K562 (cell line): ENCODE measurements around the gene FOXA3. TPM values are rescaled to one million over a fixed set of nuclear protein-coding genes. Genes with fewer than 3 reads are reported as not detected.
A peak's percentile ranks its signal among the peaks of the same experiment; 100 is the strongest.

ENCODE experiments used
- ATAC-seq: fragments of 200-7000 bp; cut with Tn5 transposase; 3 replicates; pipeline ENCODE4 v1.9.1; 2020; ENCODE audit warnings: moderate library complexity
- BruUV-seq: library from RNA; stranded (reverse); fragments of 400-500 nt; replicated peaks from 2 replicates; lab custom pipeline; 2021; lab: Mats Ljungman, UMichigan
- CTCF ChIA-PET: fragments of 300-600 bp; formaldehyde crosslinking; extraction: SDS; loops from one replicate; lab custom pipeline; 2021; ENCODE audit warnings: low intra/inter-chr PET ratio; lab: Yijun Ruan, JAX
- POLR2A ChIA-PET: fragments of 300-600, 350-650 bp; sonication (Branson Sonifier 250); formaldehyde crosslinking; extraction: SDS; loops from one replicate; lab custom pipeline; 2021; ENCODE audit warnings: antibody characterized with exemption, inconsistent platforms; lab: Yijun Ruan, JAX
- DNase-seq, 4 experiments: peaks; one replicate each; pipeline versions ENCODE4 v3.0.0 to v3.0.0-alpha.2; 2011 to 2018; ENCODE audit warnings: low spot score in 3 of 4, mixed read lengths in 3 of 4; ENCODE audit errors: extremely low read depth in 1 of 4
- FAIRE-seq: peaks from 2 replicates; lab custom pipeline; 2011; peaks lifted over from hg19 to GRCh38; lab: Jason Lieb, UNC
- H2AFZ ChIP-seq: 2 replicates; pipeline ENCODE4 v1.6.0; 2011; ENCODE audit warnings: low read depth, low read length, control low read depth, inconsistent platforms
- H3K27ac ChIP-seq: fragments of 200-600 bp; 3 replicates; pipeline ENCODE4 v1.8.0; 2011; ENCODE audit warnings: low read depth, mild to moderate bottlenecking, control low read depth, inconsistent platforms, low read length, moderate library complexity, mixed read lengths; ENCODE audit errors: extremely low read depth
- H3K27me3 ChIP-seq, 2 experiments: fragments of 300-600 bp in 1 of 2; 2 replicates in 1 of 2; 3 replicates in 1 of 2; pipeline versions ENCODE4 v1.6.0 to v1.8.0; 2011; ENCODE audit warnings: inconsistent platforms in 2 of 2, low read length in 2 of 2, mild to moderate bottlenecking in 1 of 2, mixed read lengths in 1 of 2, moderate library complexity in 1 of 2; ENCODE audit not compliant: control insufficient read depth in 2 of 2, insufficient read depth in 2 of 2
- H3K36me3 ChIP-seq: fragments of 300-600 bp; 3 replicates; pipeline ENCODE4 v1.8.0; 2011; ENCODE audit warnings: mild to moderate bottlenecking, low read length, inconsistent platforms; ENCODE audit not compliant: control insufficient read depth, insufficient read depth
- H3K4me1 ChIP-seq, 2 experiments: fragments of 200-600 bp in 1 of 2; replicated peaks in 1 of 2; 2 replicates in 1 of 2; 3 replicates in 1 of 2; pipeline versions ENCODE4 v1.5.1 to v1.8.0; 2011; ENCODE audit warnings: inconsistent platforms in 2 of 2, low read length in 2 of 2, mild to moderate bottlenecking in 1 of 2, mixed read lengths in 1 of 2, moderate library complexity in 1 of 2; ENCODE audit not compliant: control insufficient read depth in 2 of 2, insufficient read depth in 2 of 2
- H3K4me2 ChIP-seq: 2 replicates; pipeline ENCODE4 v1.6.1; 2011; ENCODE audit warnings: low read length, control low read depth, inconsistent platforms, mixed read lengths; ENCODE audit not compliant: insufficient read depth
- H3K4me3 ChIP-seq: fragments of 200-600 bp; sonication (generic), shearing (Covaris generic); 2 replicates; pipeline ENCODE4 v1.5.1; 2016; ENCODE audit warnings: control low read depth, inconsistent platforms
- H3K79me2 ChIP-seq: fragments of 200-600 bp; 3 replicates; pipeline ENCODE4 v1.8.0; 2011; ENCODE audit warnings: low read length, inconsistent platforms; ENCODE audit not compliant: control insufficient read depth, insufficient read depth
- H3K9ac ChIP-seq, 2 experiments: 2 replicates each; pipeline versions ENCODE4 v1.6.0 to v1.6.1; 2011; ENCODE audit warnings: low read depth in 2 of 2, low read length in 2 of 2, control low read depth in 1 of 2, inconsistent platforms in 1 of 2, mild to moderate bottlenecking in 1 of 2, mixed read lengths in 1 of 2; ENCODE audit not compliant: insufficient read depth in 1 of 2
- H3K9me1 ChIP-seq: one replicate; pipeline ENCODE4 v1.6.0; 2011; ENCODE audit warnings: inconsistent platforms, mild to moderate bottlenecking, low read length, moderate library complexity; ENCODE audit not compliant: control insufficient read depth, insufficient read depth
- H3K9me3 ChIP-seq: replicated peaks from 2 replicates; pipeline ENCODE4 v1.5.1; 2011; ENCODE audit warnings: low read depth, low read length, inconsistent platforms; ENCODE audit not compliant: control insufficient read depth, insufficient read depth
- H4K20me1 ChIP-seq: replicated peaks from 2 replicates; pipeline ENCODE4 v1.6.1; 2011; ENCODE audit warnings: low read length, inconsistent platforms, mixed read lengths; ENCODE audit not compliant: control insufficient read depth, insufficient read depth
- CBX1 ChIP-seq: sonication (generic); IDR thresholded peaks from 2 replicates; pipeline ENCODE4 v1.6.1; 2016; ENCODE audit warnings: antibody characterized with exemption, low read depth, mild to moderate bottlenecking
- EP300 ChIP-seq: IDR thresholded peaks from 2 replicates; pipeline ENCODE4 v1.6.1; 2012; ENCODE audit warnings: low read length, improper control_type of control experiment
- IFI16 ChIP-seq: fragments of 250-450 bp; sonication (Bioruptor Pico); IDR thresholded peaks from 2 replicates; pipeline ENCODE4 v2.1.2; 2022; ENCODE audit warnings: mild to moderate bottlenecking, inconsistent platforms
- POLR2G ChIP-seq: fragments of 200-400 bp; formaldehyde crosslinking; IDR thresholded peaks from 2 replicates; pipeline ENCODE4 v1.6.1; 2017; ENCODE audit warnings: low read depth, mild to moderate bottlenecking, antibody characterized with exemption, low read length, moderate library complexity
- SAFB2 ChIP-seq: fragments of 200-400 bp; formaldehyde crosslinking; IDR thresholded peaks from 2 replicates; pipeline ENCODE4 v1.6.1; 2018; ENCODE audit warnings: borderline replicate concordance, low read length, low read depth, moderate library complexity; ENCODE audit not compliant: severe bottlenecking
- THAP12 ChIP-seq: fragments of 250-450 bp; sonication (Bioruptor Pico); IDR thresholded peaks from 2 replicates; pipeline ENCODE4 v1.9.0; 2021; ENCODE audit warnings: mild to moderate bottlenecking, inconsistent platforms
- ZBTB40 ChIP-seq, 2 experiments: fragments of 450-650 bp in 1 of 2; sonication (generic) in 1 of 2; formaldehyde crosslinking in 1 of 2; IDR thresholded peaks; 2 replicates each; pipeline versions ENCODE4 v1.7.1 to v1.9.0; 2016 to 2022; ENCODE audit warnings: inconsistent platforms in 1 of 2, mild to moderate bottlenecking in 1 of 2, missing genetic modification reagents in 1 of 2
- ZNF121 ChIP-seq: sonication (generic); formaldehyde crosslinking; conservative IDR thresholded peaks from 2 replicates; pipeline ENCODE4 v1.8.0; 2022; ENCODE audit warnings: missing genetic modification reagents
- ZNF668 ChIP-seq: fragments of 250-450 bp; sonication (Bioruptor Pico); IDR thresholded peaks from 2 replicates; pipeline ENCODE4 v1.8.0; 2022; ENCODE audit warnings: mild to moderate bottlenecking, inconsistent platforms
- WGBS: fragments of 100-300 bp; shearing (Covaris generic); methylation state at CpG from one replicate; pipeline ENCODE4 v1.1.6; 2016; ENCODE audit warnings: low coverage, mixed read lengths; ENCODE audit not compliant: insufficient coverage; ENCODE audit errors: missing lambda C conversion rate; 5-methylcytosine and 5-hydroxymethylcytosine counted together
- in situ Hi-C: fragments of 300-500 bp; cut with MboI; formaldehyde crosslinking; loops from 4 replicates; pipeline ENCODE4 v1.15.0; 2018; ENCODE audit warnings: inconsistent platforms, mixed read lengths
- intact Hi-C: fragments of 100-400 bp; cut with micrococcal nuclease; formaldehyde crosslinking; loops from 2 replicates; pipeline ENCODE4 v1.14.2; 2022
- polyA plus RNA-seq, 8 experiments: library from polyadenylated mRNA; depleted of rRNA in 4 of 8; stranded (reverse) in 5 of 8; unstranded in 3 of 8; fragments of >200 nt; fragmentation: Nextera tagmentation in 2 of 8; fragmentation: Illumina TruSeq in 1 of 8; extraction: Ambion mirVana in 2 of 8; extraction: Trizol in 1 of 8; gene quantifications; 2 replicates each; pipeline versions ENCODE4 v1.2.1 to v1.2.3, GENCODE V29; 2011 to 2014; ENCODE audit warnings: inconsistent platforms in 1 of 8, missing spikeins in 1 of 8
- total RNA-seq, 7 experiments: library from RNA; depleted of rRNA in 6 of 7; stranded (reverse); fragments of >200 nt in 6 of 7; fragmentation: Illumina TruSeq in 2 of 7; extraction: Trizol in 2 of 7; gene quantifications; 2 replicates each; pipeline versions ENCODE4 v1.2.1 to v1.2.3, GENCODE V29; 2011 to 2021; ENCODE audit warnings: low replicate concordance in 1 of 7

The FOXA3 gene
- total and polyA plus RNA-seq, 9 of the 15 experiments (the other 6 are each of a cell fraction or from before 2014, with no cell fraction given), result 1.3 to 15.5 (median 4.7) TPM

- in situ Hi-C loops, result no loop called here
- Histone ChIP-seq H3K9ac (no peak overlapping the region), H2AFZ (no peak overlapping the region), H3K27me3 (no peaks in the 10 kb centered on the region), H3K36me3 (peaks cover 93% of the 10 kb centered on the region; the same call in 2 of the 3 replicates), H3K27ac (no peak overlapping the region), H3K4me1 (peaks cover 0 to 3% of the 10 kb centered on the region in 2 experiments; a peak in 1 of 5 replicates), H3K9me1 (peaks cover 6% of the 10 kb centered on the region), H4K20me1 (no peaks in the 10 kb centered on the region), H3K4me2 (no peak overlapping the region), H3K9me3 (no peaks in the 10 kb centered on the region), H3K4me3 (no peak overlapping the region), H3K79me2 (no peaks in the 10 kb centered on the region)
- POLR2A ChIA-PET, result interaction anchor here (0.6 to 1.7 kb wide), 5 partner anchors 10 to 159 kb away, joined by 3 to 5 read pairs (median 3); partner anchors contain the start of gene GIPR
- intact Hi-C loops, result no loop called here
- no TSS peak for BruUV-seq
- CTCF ChIA-PET, result no interaction called here
- 90% methylated on average over 10 of the region's 11 CpGs for WGBS
- DNase-seq (no peak), FAIRE-seq (no peak), ATAC-seq (no peak)
- no peak for TF ChIP-seq CBX1
- TF ChIP-seq SAFB2, result no peak
- TF ChIP-seq POLR2G, result peak; percentile 56; the same call in 1 of the 2 replicates
- TF ChIP-seq THAP12 (CRISPR knock-in tag), result no peak
- TF ChIP-seq ZNF668 (CRISPR knock-in tag), result no peak
- TF ChIP-seq ZNF121, result no peak
- TF ChIP-seq EP300, result no peak
- TF ChIP-seq IFI16 (CRISPR knock-in tag), result no peak
- TF ChIP-seq ZBTB40 (IDR thresholded peaks at IDR 0.05), result no peak
- no peak for TF ChIP-seq ZBTB40 (CRISPR knock-in tag; IDR thresholded peaks at IDR 0.05)
Observed at GRCh38 chr19:45826934-45827333, 37.2 kb upstream of the FOXA3 start.
